Kidney (tissue), 14 donors: ENCODE data around the gene LHFPL3. TPM values are rescaled to one million over a fixed set of nuclear protein-coding genes. Genes with fewer than 3 reads are reported as not detected.

ENCODE experiments used
- DNase-seq, 5 donors: peaks; one replicate each; pipeline ENCODE4 v3.0.0-alpha.2; 2013 to 2020
- FAIRE-seq: peaks from 2 replicates; lab custom pipeline; 2012; peaks lifted over from hg19 to GRCh38; lab: Jason Lieb, UNC
- H3K27ac ChIP-seq, 2 donors: one replicate each; pipeline ENCODE4 v1.7.0; 2013; ENCODE audit warnings: low read depth in 2 of 2, low read length in 2 of 2, inconsistent platforms in 1 of 2
- H3K27me3 ChIP-seq: one replicate; pipeline ENCODE4 v1.7.1; 2013; ENCODE audit warnings: low read length, inconsistent platforms; ENCODE audit not compliant: control insufficient read depth, insufficient read depth
- H3K36me3 ChIP-seq, 3 donors: one replicate each; pipeline versions ENCODE4 v1.7.0 to v1.7.1; 2013; ENCODE audit warnings: low read length in 3 of 3, control low read depth in 1 of 3, inconsistent platforms in 1 of 3; ENCODE audit not compliant: insufficient read depth in 3 of 3, control insufficient read depth in 2 of 3
- H3K4me1 ChIP-seq, 3 donors: one replicate each; pipeline versions ENCODE4 v1.7.0 to v1.7.1; 2013; ENCODE audit warnings: low read length in 3 of 3, inconsistent platforms in 1 of 3, low read depth in 1 of 3; ENCODE audit not compliant: control insufficient read depth in 2 of 3, insufficient read depth in 2 of 3
- H3K4me3 ChIP-seq, 3 donors: one replicate each; pipeline versions ENCODE4 v1.7.0 to v1.8.1; 2013; ENCODE audit warnings: low read length in 3 of 3, control low read depth in 1 of 3, inconsistent platforms in 1 of 3
- H3K9ac ChIP-seq, 3 donors: one replicate each; pipeline versions ENCODE4 v1.7.0 to v1.7.1; 2013; ENCODE audit warnings: low read length in 3 of 3, control low read depth in 1 of 3, inconsistent platforms in 1 of 3
- H3K9me3 ChIP-seq, 3 donors: one replicate each; pipeline versions ENCODE4 v1.7.0 to v1.7.1; 2013; ENCODE audit warnings: low read length in 3 of 3, control low read depth in 1 of 3, inconsistent platforms in 1 of 3; ENCODE audit not compliant: control insufficient read depth in 2 of 3, insufficient read depth in 1 of 3
- CTCF ChIP-seq: IDR thresholded peaks from 3 replicates; pipeline ENCODE4 v1.5.1; 2012; ENCODE audit warnings: mild to moderate bottlenecking, moderate library complexity, borderline replicate concordance; ENCODE audit not compliant: insufficient read depth; ENCODE audit errors: extremely low read depth
- intact Hi-C: fragments of 100-400 bp; cut with DNase I; formaldehyde crosslinking; loops from one replicate; pipeline ENCODE4 v1.11.1; 2022
- polyA plus RNA-seq: library from polyadenylated mRNA; stranded (reverse); fragments of 350-450 nt; fragmentation: Illumina TruSeq; extraction: RNeasy Lipid Tissue Mini Kit (QIAGEN cat#74804); gene quantifications from one replicate; pipeline ENCODE4 v1.2.3, GENCODE V29; 2014; ENCODE audit warnings: low read depth, low replicate concordance; ENCODE audit not compliant: insufficient read depth
- total RNA-seq: library from RNA; stranded (reverse); fragmentation: NEBNext Ultra II Directional; extraction: Animal tissue kit (Norgen Biotek cat#: 25700); gene quantifications from one replicate; pipeline ENCODE4 v1.2.1, GENCODE V29; 2021
- donor health status: control.
- donor health status: control.
- donor health status: control.
- donor health status: control.
- donor health status: control.
- donor health status: DM: yes; HTN: yes; CAD: no.
- donor health status: Normal renal cell carcinoma (clear cell type).

The LHFPL3 gene
- total and polyA plus RNA-seq, 2 donors from 2014 or later = not detected

DNA sequence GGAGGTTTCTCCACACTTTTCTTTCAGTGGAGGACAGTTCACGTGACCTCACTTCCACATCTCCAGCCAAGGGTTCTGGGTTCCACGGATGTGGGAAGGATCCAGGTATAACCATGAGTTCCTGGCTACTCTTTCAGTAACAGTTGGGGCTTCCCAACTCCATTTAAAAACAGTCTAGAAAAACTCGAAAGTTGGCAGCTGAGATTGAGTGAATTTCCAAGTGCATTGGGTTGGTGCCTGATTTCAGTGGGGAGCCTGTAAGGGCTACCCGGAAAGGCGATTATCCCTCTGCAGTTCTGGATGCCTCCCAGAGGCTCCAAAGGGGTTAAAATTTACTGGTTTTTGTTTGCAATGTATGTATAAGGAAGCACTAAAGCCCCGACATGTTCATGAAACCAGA lies 24.3 kb downstream of the LHFPL3 start:
- no peak overlapping the region for H3K27ac ChIP-seq
- no peak for TF ChIP-seq CTCF
- DNase-seq = no peak
- no peak overlapping the region for H3K4me3 ChIP-seq
- no peaks in the 10 kb centered on the region for H3K27me3 ChIP-seq
- H3K36me3 ChIP-seq = no peaks in the 10 kb centered on the region
- intact Hi-C loops = no loop called here
- no peak overlapping the region for H3K9ac ChIP-seq
- H3K9me3 ChIP-seq = no peaks in the 10 kb centered on the region
- no peaks in the 10 kb centered on the region for H3K4me1 ChIP-seq
- FAIRE-seq = no peak

DNA sequence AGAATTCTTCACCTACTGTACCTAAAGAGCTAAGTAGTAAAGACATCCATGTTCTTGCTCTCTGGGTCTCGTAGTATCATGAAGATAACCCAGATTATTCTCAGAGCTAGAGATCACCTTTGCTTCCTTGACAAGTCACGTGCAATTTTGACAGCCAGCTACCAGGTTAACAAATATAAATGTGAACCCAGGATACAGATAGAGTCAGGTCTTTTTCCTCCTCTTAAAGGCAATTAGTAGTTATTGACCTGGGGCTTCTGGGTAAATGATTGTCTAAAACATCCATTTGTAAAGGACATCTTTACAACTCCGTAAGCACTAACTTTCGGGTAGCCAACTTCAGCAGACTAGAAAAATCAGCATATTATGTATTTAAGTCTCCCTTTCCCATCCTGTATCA lies 28.8 kb downstream of the LHFPL3 start:
- Histone ChIP-seq H3K27me3 (no peaks in the 10 kb centered on the region), H3K27ac (no peak overlapping the region), H3K9me3 (no peaks in the 10 kb centered on the region), H3K36me3 (no peaks in the 10 kb centered on the region), H3K4me3 (no peak overlapping the region), H3K4me1 (no peaks in the 10 kb centered on the region), H3K9ac (no peak overlapping the region)
- no peak for TF ChIP-seq CTCF
- FAIRE-seq (no peak), DNase-seq (no peak)
- intact Hi-C loops = no loop called here

DNA sequence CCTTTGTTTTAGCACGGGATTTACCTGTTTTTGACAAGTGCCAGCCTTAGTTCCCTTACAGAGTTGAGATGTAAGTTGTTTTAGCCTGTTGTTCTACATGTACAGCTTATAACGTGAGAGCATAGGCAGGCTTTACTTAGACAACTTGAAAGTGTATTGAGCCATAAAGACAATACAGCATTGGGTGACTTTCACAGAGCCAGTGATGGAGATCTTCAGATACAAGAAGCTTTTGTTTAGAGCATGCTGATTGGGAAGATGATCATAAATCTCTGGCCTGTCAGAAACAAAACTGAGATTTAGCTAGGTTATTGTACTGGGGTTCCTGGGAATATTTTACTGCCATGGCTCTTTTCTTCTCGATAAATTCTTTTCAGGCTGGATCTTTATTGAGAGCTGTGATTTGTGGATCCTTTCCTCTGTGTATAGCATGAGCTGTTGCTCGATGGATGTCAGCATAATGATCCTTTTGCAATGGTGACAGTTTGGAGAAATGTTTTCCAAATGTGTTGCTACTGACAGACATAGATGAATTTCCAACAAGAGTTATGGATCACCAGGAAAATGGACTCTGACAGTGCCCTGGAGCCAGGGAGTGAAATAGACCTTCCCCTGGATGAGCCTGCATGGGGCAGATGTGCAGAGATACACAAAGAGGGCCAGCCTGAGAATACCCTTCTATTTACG lies 30.2 kb downstream of the LHFPL3 start:
- no peaks in the 10 kb centered on the region for H3K27me3 ChIP-seq
- DNase-seq (no peak), FAIRE-seq (no peak)
- no peaks in the 10 kb centered on the region for H3K4me1 ChIP-seq
- H3K4me3 ChIP-seq = no peak overlapping the region
- no peak for TF ChIP-seq CTCF
- no peak overlapping the region for H3K9ac ChIP-seq
- no peaks in the 10 kb centered on the region for H3K36me3 ChIP-seq
- intact Hi-C loops = no loop called here
- no peaks in the 10 kb centered on the region for H3K9me3 ChIP-seq
- H3K27ac ChIP-seq = no peak overlapping the region

GRCh38 chr7:104362756-104363155 lies 34.4 kb downstream of the LHFPL3 start:
- no peaks in the 10 kb centered on the region for H3K36me3 ChIP-seq
- no peaks in the 10 kb centered on the region for H3K27me3 ChIP-seq
- no peaks in the 10 kb centered on the region for H3K4me1 ChIP-seq
- no peak overlapping the region for H3K4me3 ChIP-seq
- H3K27ac ChIP-seq = no peak overlapping the region
- DNase-seq (no peak), FAIRE-seq (no peak)
- TF ChIP-seq CTCF = no peak
- intact Hi-C loops = no loop called here
- no peaks in the 10 kb centered on the region for H3K9me3 ChIP-seq
- H3K9ac ChIP-seq = no peak overlapping the region
